Superior temporal gyrus (tissue), 1 donor: ENCODE results near the gene INPP4B.

ENCODE experiments used
- DNase-seq: peaks from one replicate; pipeline ENCODE4 v3.0.0-alpha.2; 2016; ENCODE audit errors: extremely low spot score

The INPP4B gene

DNA sequence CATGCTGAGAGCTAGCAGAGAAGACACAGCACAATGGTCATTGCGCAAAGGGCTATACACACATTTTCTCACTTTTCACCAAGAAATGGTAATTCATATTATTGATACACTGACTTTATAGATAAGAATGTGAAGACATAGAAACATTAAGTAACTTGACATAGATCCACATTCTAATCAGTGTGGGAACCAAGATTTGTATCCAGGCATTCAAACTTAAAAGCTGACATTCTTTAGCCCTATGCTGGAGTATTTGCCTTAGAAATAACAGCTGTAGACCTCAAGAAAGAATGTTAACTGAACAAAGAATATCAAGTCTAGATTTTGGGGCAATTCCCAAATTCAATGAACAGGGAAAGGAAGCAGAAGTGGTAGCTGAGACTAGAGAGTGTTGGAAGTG lies 824.9 kb downstream of the INPP4B start:
- DNase-seq, result no peak

- no peak for DNase-seq
Measured at GRCh38 chr4:142016031-142016430, 830.1 kb downstream of the INPP4B start.

DNA sequence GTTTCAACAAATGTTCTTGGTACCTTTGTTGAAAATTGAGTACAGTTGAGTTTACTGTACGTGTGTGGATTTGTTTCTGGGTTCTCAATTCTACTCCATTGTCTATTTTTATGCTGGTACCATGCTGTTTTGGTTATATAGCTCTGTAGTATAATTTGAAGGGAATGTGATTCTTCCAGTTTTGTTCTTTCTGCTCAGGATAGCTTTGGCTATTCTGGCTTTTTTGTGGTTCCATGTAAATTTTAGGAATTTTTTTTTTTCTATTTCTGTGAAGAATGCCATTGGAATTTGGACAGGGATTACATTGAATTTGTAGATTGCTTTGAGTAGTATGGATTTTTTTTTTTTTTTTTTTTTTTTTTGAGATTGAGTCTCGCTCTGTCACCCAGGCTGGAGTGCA lies 836.4 kb downstream of the INPP4B start:
- DNase-seq, result no peak

DNA sequence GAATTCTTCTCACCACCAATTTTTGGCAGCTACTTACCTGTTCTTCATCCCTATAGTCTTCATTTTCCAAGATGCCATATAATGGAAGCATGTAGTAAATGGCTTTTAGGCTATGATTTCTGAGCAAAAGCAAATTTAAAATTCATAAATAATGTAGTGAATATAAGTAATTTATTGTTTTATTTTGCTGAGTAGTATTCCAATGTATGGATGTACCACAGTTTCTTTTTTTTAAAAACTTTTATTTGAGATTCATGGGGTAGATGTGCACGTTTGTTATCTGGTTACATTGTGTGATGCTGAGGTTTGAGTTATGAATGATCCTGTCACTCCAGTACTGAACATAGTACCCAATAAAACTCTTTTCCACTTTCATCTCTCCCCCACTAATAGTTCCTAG lies 840.6 kb downstream of the INPP4B start:
- no peak for DNase-seq

DNA sequence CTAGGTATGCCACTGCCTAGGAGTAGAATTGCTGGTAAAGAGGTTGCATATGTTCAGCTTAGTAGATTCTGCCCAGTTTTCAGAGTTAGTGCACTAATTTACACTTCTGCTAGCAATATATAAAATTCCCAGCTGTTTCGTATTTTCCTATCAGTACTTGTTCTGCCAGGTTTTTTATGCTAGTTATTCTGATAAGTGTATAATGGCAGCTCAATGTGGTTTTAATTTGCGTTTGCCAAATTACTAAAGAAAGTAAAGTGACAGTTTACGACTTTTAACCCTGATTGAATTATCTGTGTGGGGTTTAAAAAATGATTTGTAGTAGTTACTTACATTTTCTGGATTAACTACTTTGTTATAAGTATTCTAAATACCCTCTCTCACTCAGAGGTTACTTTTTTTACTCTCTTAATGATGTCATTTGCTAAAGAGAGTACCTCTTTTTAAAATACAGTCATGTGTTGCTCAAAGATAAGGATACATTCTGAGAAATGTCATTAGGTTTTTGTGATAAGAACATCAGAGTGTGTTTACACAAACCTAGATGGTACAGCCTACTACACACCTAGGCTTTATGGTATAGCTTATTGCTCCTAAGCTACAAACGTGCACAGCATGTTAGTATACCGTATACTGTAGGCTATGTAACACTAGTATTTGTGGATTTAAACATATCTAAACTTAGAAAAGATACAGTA lies 846.5 kb downstream of the INPP4B start:
- DNase-seq, result no peak

DNA sequence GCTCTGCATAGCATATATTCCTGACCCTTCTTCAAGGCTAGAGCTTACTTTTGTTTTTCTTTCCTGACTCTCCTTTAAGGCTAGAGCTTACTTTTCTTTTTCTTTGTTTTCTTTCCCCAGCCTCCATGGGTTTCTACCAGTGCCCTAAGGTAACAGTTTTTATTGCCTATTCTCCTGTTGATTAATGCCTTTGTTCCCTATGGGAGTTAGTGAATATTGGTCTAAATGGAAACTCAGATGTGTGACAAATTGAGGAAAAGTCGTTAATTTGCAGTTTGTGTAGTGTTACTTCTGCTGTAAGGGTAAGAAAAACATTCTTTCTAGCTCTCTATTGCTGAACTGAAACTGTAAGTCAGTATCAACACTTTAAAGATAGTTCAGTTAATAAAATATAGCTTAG lies 851.0 kb downstream of the INPP4B start:
- no peak for DNase-seq

DNA sequence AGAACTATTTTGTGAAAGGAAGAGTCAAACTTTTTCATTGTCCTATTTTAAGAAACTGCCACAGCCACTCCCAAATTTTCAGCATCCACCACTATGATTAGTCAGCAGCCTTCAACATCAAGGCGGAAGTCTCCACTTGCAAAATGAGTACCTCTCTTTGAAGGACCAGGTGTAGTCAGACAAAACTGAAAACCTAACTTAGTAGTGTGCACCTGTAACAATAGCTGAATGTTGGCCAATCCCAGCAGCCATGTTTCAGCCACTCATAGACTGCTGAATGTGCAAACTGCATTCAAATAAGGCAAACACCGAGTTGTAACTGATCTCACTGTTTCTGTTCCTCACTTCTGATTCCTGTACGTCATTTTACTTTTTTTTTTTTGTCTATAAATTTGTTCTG lies 868.7 kb downstream of the INPP4B start:
- peak; percentile 3 for DNase-seq
